GM10248 (cell line): ENCODE measurements around the gene CHST11.
"Not testable (repeated sequence)": the region's sequence is repeated elsewhere in the genome, so short reads cannot be mapped to it uniquely, and the experiment has no call there.

Source experiments
- CTCF ChIA-PET: fragments of 300-600 bp; sonication (Branson Sonifier 250); formaldehyde crosslinking; extraction: SDS; loops from one replicate; lab custom pipeline; 2021; ENCODE audit warnings: antibody characterized with exemption; lab: Yijun Ruan, JAX
- POLR2A ChIA-PET: fragments of 350-650 bp; sonication (Branson Sonifier 250); formaldehyde crosslinking; extraction: SDS; loops from one replicate; lab custom pipeline; 2020; ENCODE audit warnings: antibody characterized with exemption; lab: Yijun Ruan, JAX
- DNase-seq: peaks from one replicate; pipeline ENCODE4 v3.0.0; 2012; ENCODE audit errors: extremely low spot score
- TF ChIP-seq, protein P1 (sequence below): IDR thresholded peaks from 2 replicates; pipeline ENCODE4 v1.5.1; 2012; ENCODE audit warnings: mild to moderate bottlenecking, low read depth; ENCODE audit errors: extremely low read depth, missing control alignments, control extremely low read depth

Gene CHST11

DNA sequence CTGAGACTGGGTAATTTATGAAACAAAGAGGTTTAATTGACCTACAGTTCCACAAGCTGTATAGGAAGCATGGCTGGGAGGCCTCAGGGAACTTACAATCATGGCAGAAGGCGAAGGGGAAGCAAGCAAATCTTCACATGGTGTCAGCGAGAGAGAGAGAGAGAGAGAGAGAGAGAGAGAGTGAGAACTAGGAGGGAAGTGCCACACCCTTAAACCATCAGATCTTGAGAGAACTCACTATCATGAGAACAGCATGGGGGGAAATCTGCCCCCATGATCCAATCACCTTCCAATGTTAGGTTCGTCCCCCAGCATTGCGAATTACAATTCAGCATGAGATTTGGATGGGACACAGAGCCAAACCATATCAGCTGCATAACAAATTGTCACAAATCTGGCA lies 96.7 kb downstream of the CHST11 start:
- POLR2A ChIA-PET, result interaction anchor here (0.6 kb wide), 1 partner anchor 9 kb away, joined by 4 read pairs; no protein-coding TSS in a partner anchor
- CTCF ChIA-PET, result interaction anchor here (1.6 kb wide), 1 partner anchor 7 kb away, joined by 5 read pairs; no protein-coding TSS in a partner anchor
- TF ChIP-seq, protein P1, sequence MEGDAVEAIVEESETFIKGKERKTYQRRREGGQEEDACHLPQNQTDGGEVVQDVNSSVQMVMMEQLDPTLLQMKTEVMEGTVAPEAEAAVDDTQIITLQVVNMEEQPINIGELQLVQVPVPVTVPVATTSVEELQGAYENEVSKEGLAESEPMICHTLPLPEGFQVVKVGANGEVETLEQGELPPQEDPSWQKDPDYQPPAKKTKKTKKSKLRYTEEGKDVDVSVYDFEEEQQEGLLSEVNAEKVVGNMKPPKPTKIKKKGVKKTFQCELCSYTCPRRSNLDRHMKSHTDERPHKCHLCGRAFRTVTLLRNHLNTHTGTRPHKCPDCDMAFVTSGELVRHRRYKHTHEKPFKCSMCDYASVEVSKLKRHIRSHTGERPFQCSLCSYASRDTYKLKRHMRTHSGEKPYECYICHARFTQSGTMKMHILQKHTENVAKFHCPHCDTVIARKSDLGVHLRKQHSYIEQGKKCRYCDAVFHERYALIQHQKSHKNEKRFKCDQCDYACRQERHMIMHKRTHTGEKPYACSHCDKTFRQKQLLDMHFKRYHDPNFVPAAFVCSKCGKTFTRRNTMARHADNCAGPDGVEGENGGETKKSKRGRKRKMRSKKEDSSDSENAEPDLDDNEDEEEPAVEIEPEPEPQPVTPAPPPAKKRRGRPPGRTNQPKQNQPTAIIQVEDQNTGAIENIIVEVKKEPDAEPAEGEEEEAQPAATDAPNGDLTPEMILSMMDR, result no peak
- no peak for DNase-seq

DNA sequence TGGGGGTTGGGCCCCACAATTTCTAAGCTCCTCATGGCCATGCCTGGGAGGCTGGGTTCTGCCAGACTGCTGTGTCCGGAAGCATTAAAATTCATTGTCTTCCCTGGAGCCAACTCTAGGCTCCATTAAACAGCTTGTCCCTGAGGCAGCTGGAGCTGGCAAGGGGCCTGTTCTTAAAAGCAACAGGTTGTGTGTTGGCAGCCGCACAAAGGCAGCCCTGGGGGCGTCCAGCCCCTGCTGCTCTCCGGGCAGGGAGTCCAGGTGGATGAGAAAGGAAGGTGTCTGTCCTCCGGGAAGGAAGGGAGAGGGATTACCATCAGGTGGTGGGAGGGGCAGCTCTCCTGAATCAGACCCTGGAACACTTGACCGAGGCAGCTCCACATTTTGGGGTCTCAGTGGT lies 98.9 kb downstream of the CHST11 start:
- ChIA-PET POLR2A (no interaction called here), CTCF (interaction anchor here (1.8 kb wide), 1 partner anchor 13 kb away, joined by 6 read pairs; no protein-coding TSS in a partner anchor)
- TF ChIP-seq, protein P1, result no peak
- no peak for DNase-seq

DNA sequence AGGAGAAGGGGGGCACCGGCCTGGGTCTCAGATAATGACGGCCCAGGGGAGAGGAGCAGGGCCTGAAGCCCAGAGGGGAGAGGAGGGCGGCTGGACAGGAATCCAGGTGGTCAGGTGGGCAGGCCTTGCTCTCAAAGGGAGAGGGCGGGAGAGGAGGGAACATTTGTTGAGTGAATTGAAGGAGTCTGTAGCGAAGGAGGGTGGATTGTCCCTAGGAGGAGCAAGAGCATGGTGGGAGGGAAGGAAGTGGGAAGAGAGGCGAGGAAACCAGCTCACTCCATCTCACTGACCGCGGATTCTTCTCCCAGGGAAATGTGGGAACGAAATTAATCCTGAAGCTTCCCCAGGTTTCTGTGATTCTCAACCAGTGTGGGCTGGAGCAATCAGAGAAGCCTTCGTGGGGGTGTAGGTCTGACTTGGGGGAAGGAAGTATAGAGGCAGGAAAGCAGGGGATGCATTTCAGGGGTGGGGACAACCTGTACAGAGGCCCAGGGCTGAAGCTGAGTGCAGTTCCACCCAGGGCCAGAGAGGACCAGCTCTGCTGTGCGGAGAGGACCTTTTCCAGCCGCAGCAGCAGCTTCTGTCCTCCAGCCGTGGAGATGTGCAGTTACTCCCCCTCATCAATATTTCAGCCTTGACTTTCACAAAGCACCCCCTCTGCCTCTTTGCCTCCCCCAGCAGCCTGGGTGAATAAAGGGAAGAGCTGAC lies 100.9 kb downstream of the CHST11 start:
- DNase-seq, result no peak
- ChIA-PET POLR2A (no interaction called here), CTCF (interaction anchor here (0.7 to 1.4 kb wide), 4 partner anchors 11 to 497 kb away, joined by 3 read pairs; no protein-coding TSS in a partner anchor)
- TF ChIP-seq, protein P1, result no peak

DNA sequence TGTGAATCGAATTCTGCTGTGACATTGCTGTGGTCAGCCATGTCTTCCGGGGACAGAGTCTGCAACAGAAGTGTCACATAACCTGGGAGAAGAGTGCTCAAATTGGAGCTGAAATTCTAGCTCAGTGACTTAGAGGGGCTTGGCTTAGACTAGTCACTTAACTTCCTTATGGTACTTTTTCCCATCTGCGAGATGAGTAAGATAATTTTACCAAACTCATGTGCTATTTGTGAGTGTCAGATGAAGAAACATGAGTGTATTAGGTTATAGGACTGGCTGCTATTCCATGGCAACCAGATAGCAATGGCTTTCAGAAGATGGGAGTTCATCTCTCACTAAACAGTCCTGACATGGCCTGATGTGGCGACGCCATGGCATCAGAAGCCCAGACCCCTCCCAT lies 104.1 kb downstream of the CHST11 start:
- ChIA-PET CTCF (interaction anchor here (0.8 to 1.6 kb wide), 2 partner anchors 20 to 179 kb away, joined by 4 read pairs; no protein-coding TSS in a partner anchor), POLR2A (no interaction called here)
- TF ChIP-seq, protein P1, result no peak

DNA sequence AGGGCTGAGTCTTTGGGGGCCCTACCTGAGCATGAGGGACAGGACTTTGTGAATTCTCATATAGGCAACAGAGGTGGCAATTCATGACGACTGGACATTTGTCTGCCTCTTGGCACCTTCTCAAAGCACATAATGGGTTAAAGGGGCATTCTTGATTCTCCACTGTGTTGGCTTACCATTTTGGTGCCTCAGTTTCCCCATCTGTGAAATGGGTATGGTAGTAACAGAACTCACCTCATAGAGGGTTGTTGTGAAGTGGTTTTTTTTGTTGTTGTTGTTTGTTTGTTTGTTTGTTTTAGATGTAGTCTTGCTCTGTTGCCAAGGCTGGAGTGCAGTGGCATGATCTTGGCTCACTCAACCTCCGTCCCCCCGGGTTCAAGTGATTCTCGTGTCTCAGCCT lies 106.0 kb downstream of the CHST11 start:
- TF ChIP-seq, protein P1, result no peak
- DNase-seq, result no peak
- ChIA-PET POLR2A (no interaction called here), CTCF (interaction anchor here (1.5 kb wide), 1 partner anchor 32 kb away, joined by 3 read pairs; no protein-coding TSS in a partner anchor)

More for the DNA sequence above, 104.1 kb downstream of the CHST11 start:
- no peak for DNase-seq

DNA sequence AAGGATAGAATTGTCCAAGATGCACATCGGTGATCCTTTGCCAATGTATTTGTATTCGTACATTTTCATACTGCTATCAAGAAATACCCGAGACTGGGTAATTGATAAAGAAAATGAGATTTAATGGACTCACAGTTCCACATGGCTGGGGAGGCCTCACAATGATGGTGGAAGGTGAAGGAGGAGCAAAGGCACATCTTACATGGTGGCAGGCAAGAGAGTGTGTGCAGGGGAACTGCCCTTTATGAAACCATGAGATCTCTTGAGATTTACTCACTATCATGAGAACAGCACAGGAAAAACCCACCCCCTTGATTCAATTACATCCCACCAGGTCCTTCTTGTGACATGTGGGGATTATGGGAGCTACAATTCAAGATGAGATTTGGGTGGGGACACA lies 107.9 kb downstream of the CHST11 start:
- CTCF ChIA-PET, DNase-seq, POLR2A ChIA-PET: not testable (repeated sequence)

DNA sequence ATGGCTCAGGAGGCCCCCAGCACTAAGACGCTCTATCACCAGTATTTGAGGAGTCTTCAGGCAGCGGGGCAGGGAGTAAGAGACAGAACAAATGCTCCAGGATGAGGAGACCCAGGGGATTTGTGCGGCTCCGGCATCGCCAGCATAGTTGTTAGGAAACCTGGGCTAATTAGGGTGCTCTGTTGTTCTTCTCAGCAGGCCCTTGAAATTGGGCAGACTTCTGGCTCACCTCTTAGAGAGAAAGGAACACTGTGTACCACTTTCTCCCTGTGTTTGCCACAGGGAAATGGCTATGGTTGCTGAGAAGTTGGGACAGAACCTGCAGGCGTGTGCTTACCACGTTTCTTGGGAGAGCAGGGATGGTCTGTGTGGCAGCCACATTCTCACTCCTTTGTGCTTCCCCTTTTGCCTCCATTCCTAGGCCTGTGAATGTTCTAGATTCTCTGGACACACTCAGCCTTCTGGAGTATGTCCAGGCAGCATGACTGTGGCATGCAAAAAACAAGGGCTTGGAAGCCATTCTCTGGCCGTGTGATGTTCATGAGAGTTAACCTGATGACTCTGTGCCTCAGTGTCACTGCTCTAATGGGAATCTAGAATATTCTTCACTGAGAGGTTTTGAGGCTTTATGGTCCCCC lies 109.0 kb downstream of the CHST11 start:
- ChIA-PET POLR2A (no interaction called here), CTCF (interaction anchor here (6.4 kb wide), 1 partner anchor 16 kb away, joined by 35 read pairs; no protein-coding TSS in a partner anchor)
- TF ChIP-seq, protein P1, result no peak
- no peak for DNase-seq
